Measurements from ENCODE around the gene VIPAS39. TPM values are rescaled to one million over a fixed set of nuclear protein-coding genes. Genes with fewer than 3 reads are reported as not detected.

The VIPAS39 gene
- 26.3 TPM for total RNA-seq

DNA sequence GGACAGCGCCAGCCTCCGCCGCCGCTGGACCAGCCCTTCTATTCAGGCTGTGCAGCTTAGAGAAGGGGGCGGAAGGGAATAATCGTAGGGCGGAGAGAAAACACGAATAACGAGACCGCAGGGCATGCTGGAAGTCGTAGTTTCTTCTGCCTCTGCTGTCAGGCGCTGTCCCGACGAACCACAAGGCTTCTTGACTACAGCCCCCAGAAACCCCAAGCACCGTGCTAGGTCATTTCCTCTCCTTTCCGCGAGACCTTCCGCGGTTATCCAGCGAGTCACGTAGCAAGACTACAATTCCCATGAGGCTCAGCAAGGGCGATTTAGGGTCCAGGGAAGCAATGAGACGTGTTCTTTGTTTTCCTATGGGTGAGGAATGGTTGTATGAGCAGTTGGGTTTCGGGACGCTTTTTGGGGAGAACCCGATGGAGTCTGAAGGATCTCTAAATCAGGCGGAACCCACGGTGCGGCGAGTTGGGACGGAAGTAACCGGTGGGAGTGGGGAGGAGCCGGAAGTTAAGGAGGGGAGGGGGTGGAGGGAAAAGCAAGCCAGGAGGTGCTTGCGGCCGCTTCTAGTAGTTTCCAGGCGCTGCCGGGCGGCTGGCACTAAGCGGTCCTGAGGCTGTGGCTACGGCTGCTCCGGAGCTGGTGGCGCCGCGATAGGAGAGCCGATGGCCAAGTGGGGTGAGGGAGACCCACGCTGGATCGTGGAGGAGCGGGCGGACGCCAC lies at the start of gene VIPAS39, which contains the start of gene AHSA1:
VIPAS39 (minus strand) TSS at position 80 of the 727 bp plus-strand sequence. CDS start 3,499 bp downstream, outside the sequence.
AHSA1 (plus strand) TSS at position 572 of the 727 bp plus-strand sequence; CDS start at position 669, 97 bp downstream.

DNA sequence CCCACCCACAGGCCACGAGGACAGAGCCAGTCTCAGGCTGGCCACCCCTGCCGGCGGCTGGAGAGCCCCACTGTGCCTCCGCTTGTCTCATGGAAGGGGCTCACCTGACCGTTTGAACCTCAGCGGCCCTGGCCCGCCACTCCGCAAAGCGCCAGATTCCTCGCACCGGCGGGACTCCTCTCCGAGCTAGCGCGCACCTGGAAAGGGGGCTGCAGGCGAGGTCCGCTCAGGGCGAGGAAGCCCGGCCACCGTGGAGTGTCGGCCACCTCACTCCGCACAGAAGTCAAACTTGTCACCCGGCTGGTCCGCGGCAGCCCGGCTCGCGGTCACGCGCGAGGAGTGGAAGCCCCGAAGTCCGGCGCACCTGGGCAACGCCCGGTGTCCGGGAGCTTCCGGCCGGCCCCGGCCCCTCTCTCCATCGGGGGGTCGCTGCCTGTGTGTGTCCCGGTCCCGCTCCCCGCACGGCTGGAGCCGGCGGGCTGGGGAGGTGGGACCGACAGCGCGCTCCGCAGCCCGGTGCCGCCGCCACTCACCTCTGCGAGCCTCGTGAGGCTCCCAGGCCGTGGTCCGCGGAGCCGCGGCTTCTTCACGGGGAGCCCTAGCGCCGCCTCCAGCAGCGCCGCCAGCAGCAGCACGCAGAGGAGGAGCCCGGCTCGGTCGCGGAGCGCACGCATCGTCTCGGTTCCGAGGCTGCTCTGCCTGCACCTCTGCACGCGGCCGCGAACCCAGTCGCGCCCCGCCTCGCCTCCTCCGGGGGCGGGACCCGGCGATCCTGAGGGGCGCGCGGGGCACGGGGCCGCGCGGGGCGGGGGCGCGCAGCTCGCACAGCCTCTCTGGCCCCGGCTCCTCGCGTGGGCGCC lies 40.9 kb upstream of the VIPAS39 start, which contains the start of gene ISM2:
ISM2 (minus strand) TSS at position 697 of the 860 bp plus-strand sequence; CDS start at position 674, 23 bp downstream.

DNA sequence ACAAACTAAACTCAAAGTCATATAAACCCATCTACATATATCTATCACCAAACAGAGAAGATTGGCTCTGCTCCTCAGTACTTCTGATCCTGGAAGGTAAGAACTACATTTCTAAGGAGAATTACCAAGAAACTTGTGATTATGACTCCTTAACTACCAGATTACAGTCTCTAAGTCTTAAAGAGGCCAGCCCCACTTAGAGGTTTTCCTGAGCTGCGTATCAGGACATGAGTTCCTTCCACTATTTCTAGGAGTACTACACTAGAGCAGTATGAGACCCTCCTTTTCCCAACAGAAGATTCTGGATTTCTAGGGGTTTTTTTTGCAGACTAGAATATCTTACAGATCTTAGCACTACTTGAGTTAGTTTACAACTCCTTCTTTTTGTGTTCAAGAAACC lies 34.0 kb downstream of the VIPAS39 start, which contains the start of gene NOXRED1:
NOXRED1 (minus strand) TSS at position 101 of the 400 bp plus-strand sequence. CDS start 634 bp downstream, outside the sequence.

DNA sequence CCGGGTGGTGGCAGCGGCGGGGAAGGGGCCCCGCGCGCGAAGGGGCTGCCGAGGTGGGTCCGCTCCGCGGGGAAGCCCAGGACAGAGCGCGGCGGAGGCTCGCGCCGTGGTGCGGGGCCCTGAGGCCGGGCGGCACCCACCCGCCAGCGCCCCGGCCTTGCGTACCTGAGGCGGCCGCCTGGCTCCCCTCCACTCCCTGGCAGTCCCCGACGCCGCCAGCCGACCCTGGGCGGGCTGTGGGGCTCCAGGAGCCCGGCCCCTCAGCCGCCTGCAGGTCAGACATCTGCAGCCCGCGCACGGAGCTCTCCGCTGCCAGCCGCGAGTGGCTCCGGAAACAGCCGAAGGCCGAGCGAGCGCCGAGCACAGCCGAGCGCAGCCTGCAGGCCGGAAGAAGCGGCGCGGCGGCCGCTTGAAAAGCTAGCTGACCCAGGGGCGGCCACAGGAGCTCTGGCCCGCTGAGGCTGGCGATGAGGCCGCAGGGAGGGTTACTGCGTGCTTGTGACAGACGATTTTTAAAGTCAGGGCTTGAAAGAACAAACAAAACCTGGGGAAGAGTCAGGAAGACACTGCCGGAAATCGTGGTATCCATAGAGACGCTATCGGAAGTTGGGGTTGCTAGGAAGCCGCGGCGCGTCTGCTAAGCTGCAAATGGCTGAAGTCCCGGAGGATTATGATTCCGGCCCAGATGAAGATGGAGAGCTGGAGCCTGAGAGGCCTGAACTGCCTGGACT lies 80.5 kb downstream of the VIPAS39 start, which contains the start of the genes SAMD15 and TMED8:
SAMD15 (plus strand) TSS at position 609 of the 731 bp plus-strand sequence; CDS start at position 649, 40 bp downstream.
TMED8 (minus strand) TSS at position 324 of the 731 bp plus-strand sequence; CDS start at position 283, 41 bp downstream.

Small RNA genes within 50 kb of the gene (small RNA-seq; reads per million reads assigned to genes)
- not detected for gene RF00404

Other genes with a start within 250 kb of the VIPAS39 start
- gene NGB, start 186.4 kb downstream of the VIPAS39 start, total RNA-seq, result 17.8 TPM
- gene POMT2, start 136.7 kb downstream of the VIPAS39 start, total RNA-seq, result 19.6 TPM
- gene GSTZ1, start 136.6 kb downstream of the VIPAS39 start, total RNA-seq, result 7.4 TPM
- 30.0 TPM for gene TMED8, start 80.5 kb downstream of the VIPAS39 start, total RNA-seq
- gene SAMD15, start 80.2 kb downstream of the VIPAS39 start, total RNA-seq, result 20.8 TPM
- 0.69 TPM for gene NOXRED1, start 34.1 kb downstream of the VIPAS39 start, total RNA-seq
- gene AHSA1, start 492 bp upstream of the VIPAS39 start, total RNA-seq, result 111 TPM
- gene ISM2, start 41.2 kb upstream of the VIPAS39 start, total RNA-seq, result 1.8 TPM
- 49.1 TPM for gene SPTLC2, start 159.0 kb upstream of the VIPAS39 start, total RNA-seq

Data from diencephalon (tissue), 1 donor.